ENCODE data around the gene PAX9.

The PAX9 gene

DNA sequence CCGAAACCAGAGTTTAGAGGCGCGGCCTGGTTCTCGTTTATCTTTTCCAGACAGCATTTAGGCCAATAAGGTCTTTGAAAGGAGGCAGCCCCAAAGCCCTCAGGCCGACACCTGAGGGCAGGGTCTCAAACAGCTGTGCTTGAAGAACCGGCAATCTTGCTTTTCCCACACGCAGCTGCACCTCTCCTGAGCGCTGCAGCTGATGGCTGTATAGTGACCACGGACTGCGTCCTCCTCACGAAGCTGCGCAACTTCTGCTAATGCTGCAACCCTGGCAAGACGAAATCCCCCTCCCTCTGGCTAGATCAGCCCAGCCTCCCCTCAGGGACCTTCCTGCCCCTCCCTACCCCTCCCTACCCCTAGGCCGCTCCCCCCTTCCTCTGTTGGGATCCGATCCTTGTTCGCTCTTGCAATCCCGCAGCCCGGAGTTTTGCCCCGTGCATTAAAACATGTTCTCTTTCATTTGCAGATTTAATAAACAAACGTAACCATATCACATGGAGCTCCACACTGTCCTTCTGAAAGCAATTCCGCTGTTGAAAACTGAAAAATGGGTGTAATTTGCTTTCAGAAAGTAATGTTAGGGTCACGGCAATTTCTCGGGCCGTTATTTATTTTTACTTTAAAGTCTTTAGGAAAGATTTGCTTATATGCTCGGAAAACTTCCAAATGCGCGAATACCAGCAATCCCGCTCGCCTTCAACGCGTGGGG is 4.8 kb upstream of the PAX9 start:
- DNase-seq (ENCODE audit: low read depth): peak; percentile 32
- TF ChIP-seq, protein P1, sequence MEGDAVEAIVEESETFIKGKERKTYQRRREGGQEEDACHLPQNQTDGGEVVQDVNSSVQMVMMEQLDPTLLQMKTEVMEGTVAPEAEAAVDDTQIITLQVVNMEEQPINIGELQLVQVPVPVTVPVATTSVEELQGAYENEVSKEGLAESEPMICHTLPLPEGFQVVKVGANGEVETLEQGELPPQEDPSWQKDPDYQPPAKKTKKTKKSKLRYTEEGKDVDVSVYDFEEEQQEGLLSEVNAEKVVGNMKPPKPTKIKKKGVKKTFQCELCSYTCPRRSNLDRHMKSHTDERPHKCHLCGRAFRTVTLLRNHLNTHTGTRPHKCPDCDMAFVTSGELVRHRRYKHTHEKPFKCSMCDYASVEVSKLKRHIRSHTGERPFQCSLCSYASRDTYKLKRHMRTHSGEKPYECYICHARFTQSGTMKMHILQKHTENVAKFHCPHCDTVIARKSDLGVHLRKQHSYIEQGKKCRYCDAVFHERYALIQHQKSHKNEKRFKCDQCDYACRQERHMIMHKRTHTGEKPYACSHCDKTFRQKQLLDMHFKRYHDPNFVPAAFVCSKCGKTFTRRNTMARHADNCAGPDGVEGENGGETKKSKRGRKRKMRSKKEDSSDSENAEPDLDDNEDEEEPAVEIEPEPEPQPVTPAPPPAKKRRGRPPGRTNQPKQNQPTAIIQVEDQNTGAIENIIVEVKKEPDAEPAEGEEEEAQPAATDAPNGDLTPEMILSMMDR (IDR thresholded peaks at IDR 0.05; ENCODE audit: low read depth, low read length): no peak
- TF ChIP-seq MYC (IDR thresholded peaks at IDR 0.05; ENCODE audit: low read depth, low read length): no peak
- TF ChIP-seq POLR2A (IDR thresholded peaks at IDR 0.05; ENCODE audit: extremely low read depth, insufficient read length): no peak
- TF ChIP-seq, protein P2, sequence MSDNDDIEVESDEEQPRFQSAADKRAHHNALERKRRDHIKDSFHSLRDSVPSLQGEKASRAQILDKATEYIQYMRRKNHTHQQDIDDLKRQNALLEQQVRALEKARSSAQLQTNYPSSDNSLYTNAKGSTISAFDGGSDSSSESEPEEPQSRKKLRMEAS (IDR thresholded peaks at IDR 0.05; ENCODE audit: low read depth, low read length): no peak
- no peak overlapping the region for H3K4me3 ChIP-seq (ENCODE audit: low read depth, low read length)

DNA sequence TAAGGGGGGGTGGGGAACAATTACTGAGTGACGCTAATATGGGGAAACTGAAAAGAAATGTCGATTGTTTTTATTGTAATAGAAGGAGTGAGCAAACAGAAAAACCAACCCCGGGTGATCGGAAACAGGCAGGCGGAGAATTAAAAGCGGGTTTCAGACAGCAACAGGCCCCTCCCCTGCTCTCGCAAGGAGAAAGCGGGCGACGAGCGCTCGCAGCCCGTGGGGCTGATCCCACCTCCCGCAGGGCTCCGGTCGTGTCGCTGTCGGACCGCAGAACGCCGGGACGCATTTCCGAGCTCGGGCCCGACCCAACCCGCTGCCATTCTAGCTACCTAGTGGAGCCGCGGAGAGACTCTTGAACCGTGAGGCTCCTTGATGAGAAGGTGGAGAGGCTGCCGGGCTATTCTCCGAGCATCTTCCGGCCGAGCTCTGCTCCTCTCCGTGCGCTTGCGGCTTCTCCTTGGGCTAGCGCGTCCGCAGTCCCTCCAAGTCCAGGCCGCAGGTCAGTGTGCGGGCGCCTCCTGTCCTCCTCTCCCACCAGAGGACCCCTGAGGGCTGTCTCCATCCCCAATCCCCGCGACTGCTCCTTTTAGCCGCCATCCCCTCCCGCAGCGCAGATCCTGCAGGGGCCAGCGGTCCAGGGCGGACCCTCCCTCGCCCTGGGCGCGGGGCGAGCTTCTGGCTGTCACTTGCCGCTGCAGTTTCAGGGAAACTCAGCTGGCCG is 4.1 kb upstream of the PAX9 start:
- H3K4me3 ChIP-seq (ENCODE audit: low read depth, low read length): no peak overlapping the region
- TF ChIP-seq, protein P2 (IDR thresholded peaks at IDR 0.05; ENCODE audit: low read depth, low read length): no peak
- TF ChIP-seq, protein P1 (IDR thresholded peaks at IDR 0.05; ENCODE audit: low read depth, low read length): no peak
- TF ChIP-seq POLR2A (IDR thresholded peaks at IDR 0.05; ENCODE audit: extremely low read depth, insufficient read length): no peak
- no peak for TF ChIP-seq MYC (IDR thresholded peaks at IDR 0.05; ENCODE audit: low read depth, low read length)
- no peak for DNase-seq (ENCODE audit: low read depth)

DNA sequence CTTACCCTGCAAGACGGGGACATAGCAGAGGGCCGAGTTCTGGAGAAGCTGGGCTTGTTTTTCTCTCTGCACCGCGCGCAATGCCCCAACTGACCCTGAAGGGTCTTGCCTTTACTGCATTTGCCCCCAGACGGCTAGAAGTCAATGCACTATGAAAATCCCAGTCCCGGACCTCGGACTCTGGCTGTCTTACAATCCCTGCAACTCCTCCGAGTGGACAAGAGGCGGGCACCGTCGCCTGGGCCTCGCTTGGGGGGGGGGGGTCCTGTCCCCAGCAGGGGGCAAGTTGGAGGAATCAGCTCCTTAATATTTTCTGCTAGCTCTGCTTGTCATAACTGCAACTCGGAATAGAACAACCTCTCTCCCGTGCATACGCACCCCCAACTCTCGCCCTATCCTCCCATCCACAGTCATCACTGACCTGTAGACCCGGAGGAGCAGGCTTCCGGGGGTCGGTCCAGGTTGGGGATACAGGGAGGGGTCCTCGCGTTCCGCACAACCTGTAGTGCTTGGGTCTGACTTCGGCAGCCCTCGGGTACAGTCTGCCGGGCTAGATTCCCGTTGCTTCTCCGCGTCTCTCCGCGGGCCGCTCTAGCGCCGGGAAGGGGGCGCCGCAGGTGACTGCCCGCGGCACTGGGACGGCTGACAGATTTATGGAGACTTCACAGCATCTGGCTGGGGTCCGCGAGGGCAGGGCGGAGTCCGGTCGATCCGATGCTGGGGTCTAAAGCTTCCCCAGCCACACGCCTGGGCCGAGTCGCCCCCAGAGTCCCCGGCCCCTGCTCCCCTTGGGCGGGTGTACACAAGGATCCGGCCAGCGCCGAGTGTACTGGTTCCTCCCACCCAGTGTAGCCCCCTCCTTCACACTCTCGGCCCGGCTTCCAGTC is 3.3 kb upstream of the PAX9 start:
- TF ChIP-seq, protein P1 (IDR thresholded peaks at IDR 0.05; ENCODE audit: low read depth, low read length): no peak
- H3K4me3 ChIP-seq (ENCODE audit: low read depth, low read length): no peak overlapping the region
- no peak for DNase-seq (ENCODE audit: low read depth)

DNA sequence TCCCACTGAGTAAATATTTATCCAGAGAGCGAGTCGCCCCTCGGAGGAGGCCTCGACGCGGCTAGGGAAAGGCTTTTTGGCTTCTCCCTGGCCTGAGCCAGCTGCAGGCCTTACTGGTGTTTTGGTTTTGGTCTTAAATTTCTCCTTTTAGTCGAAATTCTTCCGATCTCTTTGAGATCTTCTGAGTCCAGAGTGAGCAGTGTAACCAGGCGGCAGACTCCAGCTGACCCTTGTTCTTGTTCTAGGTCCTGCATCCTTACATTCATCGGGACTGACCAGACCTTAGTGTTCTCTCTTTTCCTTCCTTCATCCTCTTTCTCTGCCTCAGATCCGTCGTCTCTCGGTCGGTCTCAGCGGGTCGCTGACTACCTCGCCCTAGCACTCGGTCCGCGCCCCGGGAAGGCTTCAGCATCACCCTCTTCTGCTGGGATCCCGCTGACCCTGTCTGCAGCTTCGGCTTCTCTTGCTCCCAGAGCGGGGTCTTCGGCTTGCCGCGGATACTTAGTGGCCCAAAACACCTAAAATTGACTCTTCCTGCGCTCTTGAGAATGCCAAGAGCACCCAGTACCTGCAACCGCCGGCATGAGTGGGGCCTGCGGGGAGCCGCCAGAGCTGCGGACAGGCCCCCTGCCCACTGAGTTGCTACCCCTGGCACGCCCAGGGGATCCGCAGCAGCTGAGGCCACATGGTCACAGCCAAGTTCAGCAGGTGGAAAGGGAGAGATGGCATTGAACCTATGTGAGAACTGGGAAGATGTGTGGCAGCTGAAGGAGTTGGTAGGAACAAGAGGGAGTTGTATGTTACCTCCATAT is 2.4 kb upstream of the PAX9 start:
- no peak overlapping the region for H3K4me3 ChIP-seq (ENCODE audit: low read depth, low read length)
- no peak for DNase-seq (ENCODE audit: low read depth)
- TF ChIP-seq MYC (IDR thresholded peaks at IDR 0.05; ENCODE audit: low read depth, low read length) (no peak), POLR2A (IDR thresholded peaks at IDR 0.05; ENCODE audit: extremely low read depth, insufficient read length) (no peak)
- TF ChIP-seq, protein P1 (IDR thresholded peaks at IDR 0.05; ENCODE audit: low read depth, low read length): no peak

DNA sequence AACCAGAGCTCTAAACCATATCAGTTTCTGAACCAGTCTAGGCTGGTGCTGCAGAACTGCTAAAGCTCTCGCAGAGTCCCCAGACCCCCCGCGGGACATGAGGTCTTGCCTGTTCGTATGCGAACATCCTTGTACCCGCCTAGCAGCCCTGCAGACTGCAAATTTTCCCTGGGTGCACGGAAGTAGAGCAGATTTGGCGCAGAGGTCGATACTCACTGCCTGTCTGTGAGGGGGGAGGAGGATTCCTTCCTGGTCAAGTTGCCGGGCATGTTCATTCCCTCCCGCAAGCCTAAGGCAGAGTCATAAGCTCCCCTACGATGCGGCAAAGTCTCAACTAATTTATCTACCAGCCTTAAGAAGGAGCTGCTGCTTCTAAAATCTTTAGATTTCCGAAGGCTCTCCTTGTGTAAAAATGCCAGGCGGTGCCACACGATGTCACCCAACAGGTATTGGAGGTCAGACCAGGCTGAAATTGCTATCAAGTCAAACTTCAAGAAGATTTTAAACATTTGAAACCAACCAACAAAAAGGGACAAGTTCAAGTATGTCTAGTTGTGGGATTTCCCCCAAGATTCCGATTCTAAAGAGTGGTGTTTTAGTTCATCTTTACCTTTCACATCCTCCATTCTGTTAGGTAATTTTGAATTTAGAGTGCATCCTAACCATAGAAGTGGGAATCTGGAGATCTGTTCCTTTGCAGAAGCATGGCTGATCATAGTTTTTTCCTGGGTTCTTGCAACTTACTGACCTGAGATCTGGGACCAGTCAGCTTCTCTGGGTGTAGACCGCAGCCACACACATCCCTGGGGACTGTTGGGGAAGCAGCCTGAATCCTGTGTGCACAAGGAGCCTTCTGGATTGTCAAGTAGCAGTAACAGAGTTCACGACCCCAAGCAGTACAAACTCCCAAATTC is 1.6 kb upstream of the PAX9 start:
- no peak overlapping the region for H3K4me3 ChIP-seq (ENCODE audit: low read depth, low read length)
- DNase-seq (ENCODE audit: low read depth): peak; percentile 65
- TF ChIP-seq, protein P1 (IDR thresholded peaks at IDR 0.05; ENCODE audit: low read depth, low read length): no peak
- no peak for TF ChIP-seq POLR2A (IDR thresholded peaks at IDR 0.05; ENCODE audit: extremely low read depth, insufficient read length)
- TF ChIP-seq MYC (IDR thresholded peaks at IDR 0.05; ENCODE audit: low read depth, low read length): no peak
- TF ChIP-seq, protein P2 (IDR thresholded peaks at IDR 0.05; ENCODE audit: low read depth, low read length): no peak

All from NB4 (cell line).